ENCODE measurements around the gene SPOCK3.
"Not testable (repeated sequence)": the region's sequence is repeated elsewhere in the genome, so short reads cannot be mapped to it uniquely, and the experiment has no call there.

Gene SPOCK3

DNA sequence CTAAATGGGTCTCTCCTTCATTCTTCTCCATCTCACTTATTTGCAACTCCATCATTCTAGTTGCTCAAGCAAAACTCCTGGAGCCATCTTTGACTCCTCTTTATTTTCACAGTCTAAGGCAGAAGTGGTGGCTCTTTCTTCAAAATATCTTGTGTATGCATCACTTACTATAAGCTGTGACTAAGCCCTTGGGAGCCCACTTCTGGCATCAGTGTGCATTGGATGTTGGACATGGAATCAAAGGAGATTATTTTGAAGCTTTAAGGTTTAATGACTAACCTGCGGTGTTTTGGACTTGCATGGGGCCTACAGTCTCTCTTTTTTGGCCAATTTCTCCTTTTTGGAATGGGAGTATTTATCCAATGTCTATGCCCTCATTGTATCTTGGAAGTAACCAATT lies 276.8 kb downstream of the SPOCK3 start:
- DNase-seq (ENCODE audit: low spot score) = no peak

DNA sequence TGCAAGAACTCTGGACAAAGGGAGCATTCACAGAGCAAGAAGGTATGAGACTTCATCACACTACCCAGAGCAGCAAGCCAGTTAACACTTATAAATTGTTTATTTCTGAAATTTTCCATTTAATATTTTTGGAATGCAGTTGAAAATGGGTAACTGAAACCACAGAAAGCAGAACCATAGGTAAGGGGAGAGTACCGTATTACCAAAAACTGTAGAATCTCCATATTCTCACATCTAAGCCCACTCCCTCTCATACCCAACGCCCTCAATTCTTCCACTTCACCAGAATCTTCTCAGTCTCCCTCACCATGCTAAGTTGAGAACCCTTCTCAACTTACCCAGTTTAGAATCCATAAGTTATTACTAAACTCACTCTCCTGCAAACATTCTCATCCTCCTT lies 277.8 kb downstream of the SPOCK3 start:
- DNase-seq (ENCODE audit: low spot score) = no peak

DNA sequence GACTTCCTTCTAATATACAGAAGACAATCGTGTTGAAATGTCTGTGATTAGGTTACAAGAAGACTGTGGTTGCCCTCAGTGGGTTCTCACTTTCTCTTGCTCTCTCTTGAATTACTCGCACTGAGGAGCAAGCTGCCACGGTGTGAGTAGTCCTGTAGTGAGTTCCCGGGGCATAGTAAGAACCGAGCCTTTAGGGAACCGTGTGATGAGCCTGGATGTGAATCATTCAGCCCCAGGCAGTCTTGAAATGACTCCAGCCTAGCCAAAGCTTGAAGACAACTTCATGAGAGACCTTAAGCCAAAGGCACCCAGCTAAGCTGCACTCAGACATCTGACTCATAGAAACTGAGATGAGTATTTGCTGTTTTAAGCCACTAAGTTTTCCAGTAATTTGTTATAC lies 292.7 kb downstream of the SPOCK3 start:
- no peak for DNase-seq (ENCODE audit: low spot score)

DNA sequence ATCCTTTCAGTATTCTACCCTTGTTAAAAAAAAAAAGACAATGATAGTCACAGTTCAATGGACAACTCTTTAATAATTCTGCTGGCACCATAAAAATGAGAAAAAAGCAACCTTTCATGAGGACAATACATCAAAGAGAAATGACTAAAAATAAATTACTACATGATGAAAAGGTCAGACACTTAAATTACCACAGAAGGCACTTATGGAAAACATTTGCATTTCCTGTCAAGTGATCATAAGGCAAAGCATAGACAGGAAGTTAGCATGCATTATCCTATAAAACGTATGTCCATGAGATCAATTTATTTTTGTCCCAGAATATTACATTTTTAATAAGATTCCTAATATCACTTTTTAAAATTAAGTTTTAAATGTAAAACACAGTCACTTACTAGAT lies 303.8 kb downstream of the SPOCK3 start:
- no peak for DNase-seq (ENCODE audit: low spot score)

DNA sequence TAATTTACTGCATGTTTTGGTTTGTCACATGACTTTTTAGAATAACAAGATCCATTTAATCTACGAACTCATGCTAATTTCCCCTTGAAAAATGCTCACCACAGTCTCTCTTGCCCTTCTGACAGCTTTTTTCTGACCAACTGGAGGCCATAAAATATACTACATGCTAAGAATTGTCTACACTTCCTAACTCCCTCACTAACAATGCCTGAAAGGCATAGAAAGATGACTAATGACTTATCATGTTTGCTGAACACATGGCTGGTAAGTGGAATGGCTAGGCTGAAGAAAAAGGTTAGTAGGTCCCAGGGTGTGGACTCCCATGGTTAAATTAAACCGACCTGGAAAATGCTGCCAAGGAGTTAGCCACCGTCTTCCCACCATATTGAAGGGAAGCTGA lies 309.9 kb downstream of the SPOCK3 start:
- no peak for DNase-seq (ENCODE audit: low spot score)

DNA sequence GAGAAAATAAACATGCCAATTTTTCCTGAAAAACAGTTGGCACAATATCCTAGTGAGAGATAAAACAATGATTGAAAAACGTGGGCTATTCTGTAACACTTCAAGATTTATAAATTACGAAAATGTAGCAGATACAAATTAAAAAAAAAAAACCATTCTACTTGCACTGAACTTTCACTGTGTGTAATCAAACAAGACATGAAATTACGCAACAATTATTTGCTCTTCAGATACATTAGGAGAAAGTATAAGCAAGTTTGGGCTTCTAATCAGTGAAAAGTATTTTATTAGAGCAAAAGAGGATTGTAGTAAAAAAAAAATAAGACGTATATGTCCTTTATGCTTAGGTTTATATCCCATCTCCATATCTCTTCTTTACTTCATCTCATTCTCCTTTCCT lies 320.4 kb downstream of the SPOCK3 start:
- no peak for DNase-seq (ENCODE audit: low spot score)

DNA sequence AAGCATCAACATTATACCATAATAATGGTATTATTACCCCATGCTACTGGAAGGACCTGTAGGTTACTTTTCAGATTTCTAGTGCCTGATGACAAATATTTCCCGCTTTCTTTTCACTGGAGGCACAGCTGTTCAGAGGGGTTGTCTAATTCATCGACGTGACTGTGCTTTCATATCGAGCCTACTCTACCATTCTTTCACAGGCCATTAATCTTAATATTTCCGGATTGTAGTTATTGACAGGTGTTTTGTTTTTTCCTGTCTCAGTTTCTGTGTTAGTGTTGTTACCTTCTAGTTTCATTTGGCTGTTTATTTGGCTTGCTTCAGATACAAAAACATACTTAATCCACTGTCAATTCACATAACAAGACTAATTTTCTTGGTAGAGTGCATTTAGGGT lies 330.9 kb downstream of the SPOCK3 start:
- DNase-seq (ENCODE audit: low spot score) = no peak

DNA sequence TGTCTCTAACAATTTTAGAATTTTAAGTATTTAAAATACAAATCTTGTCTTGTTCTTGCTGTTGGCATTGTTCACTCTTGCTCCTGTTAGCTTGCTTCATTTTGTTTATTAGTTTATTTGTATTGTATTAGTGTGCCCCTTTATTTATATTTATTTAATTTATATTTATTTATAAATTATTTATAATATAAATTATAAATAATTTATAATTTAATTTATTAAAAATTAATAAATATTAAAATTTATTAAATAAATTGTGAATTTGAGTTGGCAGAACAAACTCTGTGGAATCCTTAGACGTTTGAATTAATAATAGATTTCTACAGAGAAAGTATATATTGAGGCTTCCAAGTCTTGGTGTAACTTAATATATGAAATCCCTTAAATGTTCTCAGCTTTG lies 331.4 kb downstream of the SPOCK3 start:
- no peak for DNase-seq (ENCODE audit: low spot score)

DNA sequence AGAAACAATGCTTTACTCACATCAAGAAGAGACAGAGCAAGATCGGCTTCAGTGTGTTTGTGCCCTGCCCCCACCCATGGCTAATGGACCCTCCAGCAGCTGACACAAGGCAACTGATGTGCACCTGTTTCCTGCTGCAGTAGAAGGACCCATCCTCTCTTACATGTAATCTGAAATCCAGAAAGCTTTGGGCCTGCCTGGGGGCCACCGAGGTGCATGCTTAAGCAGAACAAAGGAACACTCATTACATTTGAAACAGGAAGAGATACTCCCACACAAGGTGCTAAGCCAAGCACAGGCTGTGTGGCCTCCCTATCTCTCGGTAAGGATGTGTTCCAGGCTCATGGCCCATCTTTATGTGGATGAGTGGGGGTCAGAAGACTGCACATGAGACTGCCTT lies 338.0 kb downstream of the SPOCK3 start:
- DNase-seq (ENCODE audit: low spot score) = no peak

DNA sequence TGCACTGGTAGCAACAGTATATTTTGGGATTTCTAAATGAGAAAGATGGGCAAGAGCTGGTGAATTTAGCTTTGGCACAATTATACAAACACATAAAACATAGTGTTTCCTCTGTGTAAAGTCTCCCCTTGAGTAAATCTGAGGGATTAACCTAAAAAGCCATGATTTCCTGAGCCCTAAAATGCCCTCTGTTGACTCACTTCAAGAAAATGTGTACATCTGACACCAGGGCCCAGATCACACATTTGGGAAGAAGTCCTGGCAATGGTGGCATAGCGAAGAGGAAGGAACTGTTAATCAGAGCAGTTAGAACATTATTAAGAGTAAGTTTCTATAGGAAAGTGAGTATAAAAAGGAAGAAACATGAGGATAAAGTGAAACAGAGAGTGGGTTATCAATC lies 338.5 kb downstream of the SPOCK3 start:
- no peak for DNase-seq (ENCODE audit: low spot score)

DNA sequence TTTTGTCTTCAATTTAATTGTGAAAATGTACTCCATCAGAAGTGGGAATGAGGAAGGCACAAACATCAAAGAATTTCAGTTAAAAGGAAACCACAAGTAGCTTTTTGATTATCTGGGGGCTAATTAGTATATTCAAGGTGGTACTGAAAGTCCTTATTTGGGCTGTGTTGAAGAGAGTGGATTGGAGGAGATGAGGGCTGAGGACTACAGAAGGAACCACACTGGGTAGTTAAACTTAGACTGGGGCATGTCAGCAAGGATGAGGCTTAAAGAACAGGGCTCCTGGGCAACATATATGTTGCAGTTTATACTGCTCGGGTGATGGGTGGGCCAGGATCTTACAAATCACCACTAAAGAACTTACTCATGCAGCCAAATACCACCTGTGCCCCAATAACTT lies 346.8 kb downstream of the SPOCK3 start:
- DNase-seq (ENCODE audit: low spot score) = no peak

DNA sequence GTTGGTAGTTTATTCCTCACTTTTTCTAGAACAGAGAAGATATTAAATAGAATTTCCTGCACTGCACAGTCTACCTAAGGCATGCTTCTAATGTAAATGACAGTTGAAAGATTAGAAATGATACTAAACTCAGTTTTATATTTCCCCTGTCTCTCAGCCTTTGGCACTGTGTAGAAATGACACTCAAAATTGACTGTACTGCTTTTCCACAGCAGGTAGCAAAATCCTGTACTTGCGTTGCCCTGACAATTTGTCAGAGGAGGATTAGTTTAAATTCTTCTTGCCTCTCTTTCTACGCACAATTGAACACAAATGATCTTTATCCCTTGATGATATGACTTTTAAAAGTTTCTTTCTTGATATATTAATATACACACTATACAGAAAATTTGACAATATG lies 347.6 kb downstream of the SPOCK3 start:
- DNase-seq (ENCODE audit: low spot score) = no peak

DNA sequence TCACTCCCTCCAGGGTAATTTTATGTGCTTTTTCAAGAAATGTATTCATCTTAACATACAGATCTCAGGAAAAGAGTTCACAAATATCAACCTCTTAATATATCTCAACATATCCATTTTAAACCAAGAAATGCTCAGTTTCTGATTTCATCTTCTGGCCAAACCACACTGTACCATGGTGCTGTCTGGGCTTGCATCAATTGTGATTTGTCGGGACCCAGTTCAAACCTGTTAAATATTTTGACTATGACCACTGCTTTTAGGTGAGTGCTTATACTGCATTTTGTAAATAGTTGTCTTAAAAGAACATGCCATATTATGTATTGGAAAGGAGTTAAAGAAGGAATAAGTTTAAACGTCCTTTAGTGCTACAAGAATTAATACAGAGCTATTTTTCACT lies 352.1 kb downstream of the SPOCK3 start:
- DNase-seq (ENCODE audit: low spot score) = no peak

DNA sequence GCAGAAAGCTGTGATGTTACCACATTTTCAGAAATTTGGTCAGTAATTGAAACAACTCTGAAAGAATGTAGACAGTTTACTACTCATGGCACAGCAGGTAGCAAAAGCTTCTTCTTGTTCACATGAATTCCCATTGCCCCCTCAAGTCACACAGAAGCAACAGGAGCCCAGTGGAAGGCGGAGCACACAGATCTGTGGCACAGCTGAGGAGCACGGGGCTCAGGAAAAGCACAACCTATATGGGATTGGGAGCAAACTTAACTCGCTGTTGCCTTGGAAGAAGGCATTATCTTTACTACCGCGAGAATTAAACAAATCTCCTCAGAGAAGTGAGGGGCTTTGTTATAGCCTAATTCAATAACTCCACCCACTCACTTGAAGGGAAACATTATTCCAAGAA lies 358.5 kb downstream of the SPOCK3 start:
- DNase-seq (ENCODE audit: low spot score) = no peak

DNA sequence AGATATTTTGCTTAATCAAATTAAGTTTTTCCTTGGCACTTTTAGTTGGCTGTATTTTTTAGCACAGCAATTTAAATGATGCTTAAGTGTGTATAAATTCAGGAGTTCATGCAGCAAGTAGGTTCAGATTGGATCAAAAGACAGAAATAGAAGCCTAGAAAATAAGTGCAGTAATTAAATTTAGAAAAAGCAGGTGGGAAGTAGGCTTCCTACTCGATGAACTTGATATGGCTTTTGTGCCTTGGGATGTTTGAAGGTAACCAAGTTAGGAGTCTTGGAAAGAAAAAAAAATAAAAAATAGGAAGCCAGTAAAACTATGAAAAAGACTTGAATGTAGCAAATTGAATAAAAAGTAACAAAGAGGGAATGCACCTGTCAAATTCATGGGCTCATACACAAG lies 372.3 kb downstream of the SPOCK3 start:
- no peak for DNase-seq (ENCODE audit: low spot score)

DNA sequence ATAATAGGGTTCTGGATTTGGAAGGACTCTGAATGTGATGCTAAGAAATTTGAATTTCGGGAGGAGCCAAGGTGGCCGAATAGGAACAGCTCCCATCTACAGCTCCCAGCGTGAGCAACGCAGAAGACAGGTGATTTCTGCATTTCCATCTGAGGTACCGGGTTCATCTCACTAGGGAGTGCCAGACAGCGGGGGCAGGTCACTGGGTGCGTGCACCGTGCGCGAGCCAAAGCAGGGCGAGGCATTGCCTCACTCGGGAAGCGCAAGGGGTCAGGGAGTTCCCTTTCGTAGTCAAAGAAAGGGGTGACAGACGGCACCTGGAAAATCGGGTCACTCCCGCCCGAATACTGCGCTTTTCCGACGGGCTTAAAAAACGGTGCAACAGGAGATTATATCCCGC lies 383.9 kb downstream of the SPOCK3 start:
- DNase-seq (ENCODE audit: low spot score) = not testable (repeated sequence)

DNA sequence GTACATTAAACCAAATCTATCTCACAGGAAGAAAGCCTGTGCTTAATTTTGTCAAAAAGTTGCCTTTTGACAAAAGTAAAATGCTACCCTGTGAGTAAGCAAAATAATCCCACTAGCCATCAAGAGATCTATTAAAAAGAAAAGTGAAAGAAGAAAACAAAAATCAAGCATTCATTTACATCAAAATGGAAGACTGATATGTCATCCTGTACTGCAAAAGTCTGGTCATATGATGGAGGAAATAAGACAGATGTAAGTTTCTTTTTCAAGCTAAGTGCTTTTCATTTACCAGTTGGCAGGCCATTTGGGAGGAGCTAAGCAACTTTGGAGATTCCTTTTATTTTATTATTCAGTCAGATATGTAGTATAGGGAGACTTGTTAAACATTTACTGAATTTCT lies 387.4 kb downstream of the SPOCK3 start:
- DNase-seq (ENCODE audit: low spot score) = no peak

DNA sequence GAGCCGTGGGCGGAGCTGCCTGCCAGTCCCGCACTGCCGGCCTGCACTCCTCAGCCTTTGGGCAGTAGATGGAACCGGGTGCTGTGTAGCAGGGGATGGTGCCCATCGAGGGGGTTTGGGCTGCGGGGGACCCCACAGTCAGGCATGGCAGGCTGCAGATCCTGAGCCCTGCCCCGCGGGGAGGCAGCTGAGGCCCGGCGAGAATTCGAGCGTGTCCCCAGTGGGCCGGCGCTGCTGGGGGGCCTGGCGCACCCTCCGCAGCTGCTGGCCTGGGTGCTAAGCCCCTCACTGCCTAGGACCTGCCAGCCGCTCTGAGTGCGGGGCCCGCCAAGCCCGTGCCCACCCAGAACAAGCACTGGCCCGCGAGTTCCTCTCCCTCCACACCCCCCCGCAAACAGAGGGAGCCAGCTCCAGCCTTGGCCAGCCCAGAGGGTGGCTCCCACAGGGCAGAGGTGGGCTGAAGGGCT lies 391.5 kb downstream of the SPOCK3 start:
- DNase-seq (ENCODE audit: low spot score) = no peak

DNA sequence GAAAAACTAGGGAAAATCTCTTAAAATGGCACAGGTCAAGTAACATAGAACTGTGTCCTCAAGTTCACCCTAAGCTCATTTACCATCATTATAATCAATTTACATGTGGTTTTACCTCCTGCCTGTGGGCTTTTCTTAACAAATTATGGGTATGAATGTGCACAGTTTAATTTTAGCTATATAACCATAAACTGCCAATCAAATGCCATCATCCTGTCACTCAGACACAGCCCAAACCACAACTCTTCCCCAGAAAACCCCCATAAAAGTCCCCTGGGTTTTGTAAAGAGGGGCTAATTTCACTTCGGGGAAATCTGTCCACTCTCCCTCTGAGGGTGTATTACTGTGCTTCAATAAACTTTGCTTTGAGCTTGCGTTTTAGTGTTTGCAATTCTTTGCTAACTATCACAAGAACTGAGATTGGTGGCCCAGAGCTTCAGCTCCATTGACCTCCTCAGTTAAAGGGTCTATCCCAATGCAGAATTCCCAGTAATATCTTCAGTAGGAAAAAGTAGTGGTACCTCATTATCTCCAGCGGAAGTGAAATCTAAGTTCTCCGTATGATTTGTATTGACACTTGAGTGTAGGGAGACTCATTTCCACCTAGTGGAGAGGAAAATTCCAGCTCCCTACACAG lies 394.6 kb downstream of the SPOCK3 start:
- no peak for DNase-seq (ENCODE audit: low spot score)

DNA sequence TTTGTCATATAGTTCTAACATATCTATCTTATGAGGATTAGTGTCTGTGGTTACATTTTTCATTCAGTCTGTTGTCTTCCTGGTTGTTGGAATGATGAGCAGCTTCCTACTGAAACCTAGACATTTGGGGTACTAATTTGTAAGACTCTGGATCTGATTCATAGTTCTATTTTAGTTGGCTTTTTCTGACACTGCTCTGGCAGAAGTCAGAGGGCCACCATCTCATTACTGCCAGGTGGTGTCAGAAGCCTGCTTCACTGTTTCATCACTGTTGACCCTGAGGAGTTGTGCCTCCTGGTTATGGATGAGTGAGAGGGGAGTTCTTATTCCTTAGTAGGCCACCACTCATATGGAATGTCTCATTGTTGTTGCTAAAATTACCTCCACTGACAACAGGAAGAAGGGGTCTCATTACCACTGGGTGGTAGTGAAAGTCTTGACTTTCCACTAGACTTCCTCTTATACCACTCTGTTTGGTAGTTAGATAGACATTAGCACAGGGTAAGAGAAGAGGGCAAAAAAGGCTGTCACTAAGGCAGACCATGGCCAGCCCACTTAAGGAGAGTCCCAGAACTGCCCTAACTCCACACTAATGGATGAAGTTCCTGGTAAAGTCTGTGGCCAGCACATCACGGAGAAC lies 395.2 kb downstream of the SPOCK3 start:
- DNase-seq (ENCODE audit: low spot score) = no peak

DNA sequence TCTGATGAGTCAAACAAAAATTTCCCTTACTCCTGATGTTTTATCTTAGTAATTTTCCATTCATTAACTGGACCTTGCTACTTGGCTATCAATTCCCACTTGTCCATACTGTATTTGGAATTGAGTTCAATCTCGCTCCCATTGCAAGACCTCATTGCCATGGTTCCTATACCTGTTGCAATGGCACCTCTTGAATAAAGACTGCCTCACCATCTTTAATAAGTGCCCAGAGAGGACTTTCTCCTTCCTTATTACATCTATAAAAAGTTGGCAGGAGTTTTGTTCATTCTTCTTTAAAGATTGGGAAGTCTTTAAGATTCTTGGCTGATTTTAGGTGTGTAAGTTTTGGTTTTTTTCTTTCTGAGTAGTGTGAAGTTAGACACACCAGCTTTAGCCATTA lies 397.4 kb downstream of the SPOCK3 start:
- no peak for DNase-seq (ENCODE audit: low spot score)

DNA sequence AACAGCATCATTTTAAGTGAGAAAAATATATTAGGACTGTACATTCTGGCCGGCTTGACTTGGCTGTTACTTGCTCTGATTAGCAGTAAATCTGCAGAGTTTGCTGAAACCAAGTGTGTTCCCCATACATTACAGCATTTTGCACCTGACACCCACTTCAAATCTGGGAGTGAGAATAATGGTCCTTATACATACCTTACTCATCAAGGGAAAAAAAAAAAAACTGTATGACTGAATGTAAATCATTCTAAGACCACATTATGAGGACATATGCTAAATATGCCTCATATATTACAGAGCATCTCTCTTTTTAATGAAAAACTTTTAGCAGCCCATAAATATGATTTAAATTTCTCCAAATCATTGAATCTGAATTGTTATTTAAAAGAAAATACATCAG lies 406.7 kb downstream of the SPOCK3 start:
- no peak for DNase-seq (ENCODE audit: low spot score)

DNA sequence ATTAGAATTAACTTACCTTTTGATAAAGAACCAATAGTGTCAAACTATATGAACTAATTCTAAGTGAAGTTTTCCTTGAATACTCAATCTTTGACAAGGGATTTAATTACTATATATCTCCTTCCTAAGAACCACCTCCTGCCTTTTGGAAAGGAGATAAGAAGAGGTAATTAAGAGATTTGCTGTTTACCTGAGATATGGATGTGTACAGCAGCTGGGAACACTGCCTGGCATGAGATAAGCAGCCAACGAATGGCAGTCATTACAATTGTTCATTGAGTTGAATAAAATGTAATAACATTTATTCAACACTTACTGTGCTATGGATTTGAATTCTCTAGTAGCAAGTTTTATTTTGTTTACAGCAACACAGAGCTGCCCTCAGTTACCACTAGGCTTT lies 407.1 kb downstream of the SPOCK3 start:
- DNase-seq (ENCODE audit: low spot score) = no peak

DNA sequence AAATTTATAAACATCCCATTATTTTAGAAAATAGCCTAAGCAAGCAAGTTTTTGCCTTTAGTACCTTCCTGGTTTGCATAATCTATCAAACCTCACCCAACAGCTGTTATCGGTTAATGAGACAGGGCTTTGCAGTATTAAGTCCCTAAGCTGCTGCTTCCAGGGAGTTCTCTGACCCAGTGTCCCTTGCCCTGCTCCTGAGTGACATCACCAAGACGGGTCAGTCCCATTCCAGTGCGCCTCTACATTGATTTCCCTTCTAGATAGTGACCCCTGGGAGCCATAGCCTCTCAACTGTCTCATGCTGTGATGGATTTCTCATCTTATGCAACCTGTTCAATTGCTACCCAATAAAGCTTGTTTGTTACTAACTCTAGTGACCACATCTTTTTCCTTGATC lies 410.4 kb downstream of the SPOCK3 start:
- DNase-seq (ENCODE audit: low spot score) = no peak
